Fibroblast of peridontal ligament (primary cell): ENCODE data around the gene CYP26C1.
A peak's percentile ranks its signal among the peaks of the same experiment; 100 is the strongest.

Experiments
- DNase-seq: peaks from one replicate; pipeline ENCODE4 v3.0.0-alpha.2; 2010; ENCODE audit errors: extremely low read depth

Gene CYP26C1

DNA sequence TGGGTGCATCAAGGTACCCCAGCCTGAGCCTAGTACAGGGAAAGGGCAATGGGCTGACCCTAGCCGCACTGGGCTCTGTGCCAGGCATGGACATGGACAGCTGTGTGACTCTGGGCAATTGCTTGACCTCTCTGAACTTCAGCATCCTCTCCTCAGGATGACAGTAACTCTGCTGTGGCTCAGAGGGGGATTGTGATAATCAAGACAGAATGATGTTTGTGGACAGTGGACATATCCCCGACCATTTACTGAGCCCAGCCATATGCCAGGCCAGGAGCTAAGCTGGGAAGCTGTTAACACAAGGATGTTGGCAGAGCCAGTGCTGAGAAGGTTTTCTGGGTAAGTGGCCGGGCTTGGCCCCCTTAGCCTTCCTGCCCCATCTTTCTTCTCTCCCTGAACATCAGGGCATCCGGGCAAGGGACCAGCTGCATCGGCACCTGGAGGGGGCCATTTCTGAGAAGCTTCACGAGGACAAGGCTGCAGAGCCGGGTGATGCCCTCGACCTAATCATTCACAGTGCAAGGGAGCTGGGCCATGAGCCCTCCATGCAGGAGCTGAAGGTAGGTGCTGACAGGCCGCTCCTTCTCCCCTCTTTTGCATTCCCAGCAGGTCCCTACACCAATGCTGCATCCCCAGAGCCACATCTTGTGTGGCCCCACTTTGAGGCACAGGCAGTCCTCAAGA lies 3.5 kb downstream of the CYP26C1 start:
- no peak for DNase-seq

DNA sequence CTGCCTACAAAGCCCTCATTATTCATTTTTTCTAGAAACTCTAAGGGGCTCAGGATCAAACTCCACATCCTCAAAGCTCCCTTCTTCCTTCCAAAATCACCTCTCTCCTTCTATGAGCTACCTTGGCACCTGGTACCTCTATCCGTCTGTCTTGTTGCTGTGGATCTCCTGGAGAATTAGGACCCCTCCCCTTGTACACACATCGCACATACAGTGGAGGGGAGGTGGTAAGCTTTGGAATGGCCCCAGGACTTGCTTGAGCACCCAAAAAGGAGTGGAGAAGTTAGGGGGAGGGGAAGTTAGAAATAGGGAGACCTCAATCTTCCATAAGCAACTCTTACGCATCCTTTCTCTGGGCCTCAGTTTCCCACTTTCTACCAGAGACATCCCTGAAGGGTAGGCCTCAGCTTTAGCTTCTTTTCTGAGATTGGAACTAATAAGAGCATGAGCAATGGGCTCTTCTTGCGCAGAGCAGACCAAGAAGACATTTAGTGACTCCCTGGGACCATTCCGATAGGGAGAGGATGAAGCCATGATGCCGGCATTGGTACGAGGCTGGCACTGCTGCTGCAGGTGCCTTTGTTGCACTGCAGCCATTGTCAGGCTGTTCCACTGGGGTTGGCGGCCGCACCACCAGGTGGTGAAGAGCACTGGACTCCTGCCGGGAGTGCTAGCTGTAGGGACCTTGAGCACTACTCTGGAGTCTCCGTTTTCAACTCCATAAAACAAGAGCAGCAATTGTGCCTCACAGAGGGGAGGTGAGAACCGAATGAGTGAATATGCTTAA lies 4.5 kb downstream of the CYP26C1 start:
- DNase-seq: no peak

DNA sequence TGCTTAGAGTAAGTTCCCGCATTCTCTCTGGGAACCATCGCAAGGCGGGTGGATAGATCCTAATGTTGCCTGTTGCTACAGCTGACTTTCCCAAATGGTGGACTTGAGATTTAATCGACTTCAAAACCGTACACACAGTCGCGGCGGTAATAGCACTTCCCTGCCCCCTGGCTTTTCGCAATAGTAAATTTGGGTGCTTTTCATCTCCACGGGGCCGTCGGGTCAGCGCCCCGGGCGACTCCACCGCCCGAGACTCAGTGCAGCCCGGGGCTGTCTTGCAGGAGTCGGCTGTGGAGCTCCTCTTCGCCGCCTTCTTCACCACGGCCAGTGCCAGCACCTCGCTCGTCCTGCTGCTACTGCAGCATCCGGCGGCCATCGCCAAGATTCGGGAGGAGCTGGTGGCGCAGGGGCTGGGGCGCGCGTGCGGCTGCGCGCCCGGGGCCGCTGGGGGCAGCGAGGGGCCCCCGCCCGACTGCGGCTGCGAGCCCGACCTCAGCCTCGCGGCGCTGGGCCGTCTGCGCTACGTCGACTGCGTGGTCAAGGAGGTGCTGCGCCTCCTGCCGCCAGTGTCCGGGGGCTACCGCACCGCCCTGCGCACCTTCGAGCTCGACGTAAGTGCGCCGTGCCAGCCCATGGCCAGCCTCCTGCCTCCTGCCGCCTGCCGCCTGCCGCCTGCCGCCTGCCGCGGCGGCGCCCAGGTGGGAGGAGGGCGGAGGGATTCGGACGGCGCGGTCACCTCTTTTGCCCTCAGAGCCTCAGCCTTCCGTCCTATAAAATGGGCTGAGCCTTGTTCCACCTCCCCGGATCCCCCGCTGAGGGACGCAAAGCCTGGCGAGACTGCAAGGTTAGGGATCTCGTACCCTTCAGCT lies 5.3 kb downstream of the CYP26C1 start:
- no peak for DNase-seq

GRCh38 chr10:93066544-93066913 lies 5.9 kb downstream of the CYP26C1 start:
- DNase-seq: no peak

DNA sequence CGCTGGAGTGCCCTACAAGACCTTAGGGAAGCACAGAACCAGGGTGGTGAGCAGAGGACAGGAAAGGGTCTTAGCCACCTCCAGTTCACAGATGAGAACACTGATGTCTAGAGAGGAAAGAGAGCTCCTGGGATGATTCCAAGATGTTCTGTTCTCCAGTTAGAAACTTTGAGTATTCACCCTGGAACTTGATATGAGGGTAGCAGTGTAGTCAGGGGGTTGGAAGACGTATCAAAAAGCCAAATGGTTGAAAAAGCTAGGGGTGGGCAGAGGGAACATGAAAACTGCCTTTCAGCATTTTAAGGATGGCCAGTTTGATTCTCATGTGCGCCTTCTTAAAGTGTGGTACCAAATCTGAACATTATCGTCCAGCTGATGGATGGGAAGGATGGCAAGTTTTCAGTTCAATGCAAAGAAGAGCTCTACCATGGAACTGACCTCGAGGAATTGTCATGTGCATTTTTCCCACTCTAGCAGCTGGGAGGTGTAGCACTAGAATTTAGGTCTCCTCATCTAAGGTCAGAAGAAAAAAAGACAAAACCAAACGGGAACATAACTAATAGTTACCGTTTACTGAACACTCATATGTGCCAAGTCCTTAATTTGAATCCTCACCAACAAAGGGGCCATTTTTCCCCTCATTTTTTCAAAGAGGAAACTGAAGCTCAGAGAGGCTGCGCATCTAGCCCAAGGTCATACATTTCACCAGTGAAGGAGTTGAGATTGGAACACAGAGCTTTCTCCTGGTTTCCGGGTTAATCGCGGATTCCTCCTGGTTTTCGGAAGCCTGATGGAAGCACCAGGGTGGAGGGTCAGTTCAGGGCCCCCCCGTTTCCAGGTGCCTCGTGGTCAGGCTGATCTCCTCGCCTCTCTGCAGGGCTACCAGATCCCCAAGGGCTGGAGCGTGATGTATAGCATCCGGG lies 7.1 kb downstream of the CYP26C1 start:
- no peak for DNase-seq

GRCh38 chr10:93068411-93069244 lies 8.0 kb downstream of the CYP26C1 start:
- peak; percentile 25 for DNase-seq

DNA sequence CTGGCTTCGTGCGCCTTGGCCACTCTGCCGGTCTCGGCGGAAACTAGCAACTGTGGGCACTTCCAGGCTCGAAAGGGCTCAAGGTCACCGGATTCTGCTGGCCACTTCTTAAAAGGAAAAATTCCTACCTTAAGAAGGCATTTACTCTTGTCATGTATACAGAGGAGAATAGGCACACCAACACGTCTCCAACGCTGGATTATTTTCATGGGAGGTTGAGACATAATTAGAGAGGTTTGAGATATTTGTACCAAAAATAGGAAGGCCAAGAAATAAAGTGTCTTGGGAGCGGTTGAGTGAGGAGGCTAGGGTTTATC lies 8.6 kb downstream of the CYP26C1 start:
- no peak for DNase-seq

DNA sequence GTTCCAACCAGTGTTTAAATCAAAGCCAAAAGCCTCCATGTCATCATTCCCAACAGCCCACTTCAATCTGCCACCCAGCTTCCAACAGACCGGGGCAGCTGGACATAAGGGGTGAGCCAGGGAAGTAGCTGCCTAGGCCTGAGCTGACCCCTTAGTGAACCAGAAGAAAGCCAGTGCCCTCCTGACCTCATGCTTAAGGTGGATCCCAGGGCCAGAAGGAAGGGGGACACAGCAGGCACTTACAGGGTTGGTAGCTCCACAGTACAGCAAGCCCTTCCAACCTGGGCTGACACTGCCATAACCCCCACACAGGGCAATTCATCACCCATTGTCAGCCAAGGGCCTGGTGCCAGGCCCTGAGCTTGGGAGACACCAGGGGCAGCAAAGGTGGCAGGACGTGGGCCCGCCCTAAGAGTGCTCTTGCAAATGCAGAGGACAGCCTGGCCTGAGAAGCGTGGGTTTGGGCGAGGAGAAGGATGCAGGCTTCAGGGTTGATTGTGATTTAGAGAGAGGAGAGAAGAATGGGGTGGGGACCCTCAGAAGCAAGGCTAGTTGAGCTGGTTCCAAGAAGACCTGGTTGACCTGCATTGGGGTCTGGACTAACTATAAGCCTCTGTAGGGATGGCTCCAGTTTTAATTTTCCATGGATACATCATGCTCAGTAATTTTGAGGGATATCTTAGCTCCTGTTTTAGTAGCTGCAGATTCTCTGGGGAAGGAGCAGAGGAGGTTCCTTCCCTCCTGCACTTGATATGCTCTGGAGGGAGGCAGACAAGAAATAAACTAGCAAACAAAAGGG lies 10.0 kb downstream of the CYP26C1 start:
- no peak for DNase-seq

GRCh38 chr10:93071177-93071472 lies 10.5 kb downstream of the CYP26C1 start:
- DNase-seq: no peak

DNA sequence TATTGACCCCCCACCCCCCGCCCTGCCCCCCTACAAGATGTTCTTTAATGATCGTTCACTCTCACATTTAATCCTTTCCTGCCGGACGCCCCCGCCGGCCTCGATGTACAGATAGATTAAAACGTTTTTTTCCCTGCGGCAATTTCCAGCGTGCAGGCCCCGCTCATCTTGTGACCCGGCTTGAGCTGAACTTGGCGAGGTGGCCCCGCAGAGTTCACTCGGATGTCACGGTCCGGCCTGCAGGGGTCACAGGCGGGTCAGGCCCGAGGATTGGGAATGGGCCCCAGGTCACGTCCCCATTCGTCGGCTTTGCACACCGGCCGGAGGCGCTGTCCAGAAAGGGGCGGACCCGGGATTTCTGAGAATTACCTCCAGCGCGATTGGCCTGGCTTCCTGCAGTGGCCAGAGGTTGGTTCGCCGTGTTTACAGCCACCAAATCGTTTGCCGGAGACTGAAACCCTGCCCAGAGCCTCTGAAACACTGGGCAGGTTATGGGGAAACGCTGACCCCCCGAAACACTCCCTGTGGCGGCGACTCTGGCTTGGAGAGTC lies 11.2 kb downstream of the CYP26C1 start:
- no peak for DNase-seq

DNA sequence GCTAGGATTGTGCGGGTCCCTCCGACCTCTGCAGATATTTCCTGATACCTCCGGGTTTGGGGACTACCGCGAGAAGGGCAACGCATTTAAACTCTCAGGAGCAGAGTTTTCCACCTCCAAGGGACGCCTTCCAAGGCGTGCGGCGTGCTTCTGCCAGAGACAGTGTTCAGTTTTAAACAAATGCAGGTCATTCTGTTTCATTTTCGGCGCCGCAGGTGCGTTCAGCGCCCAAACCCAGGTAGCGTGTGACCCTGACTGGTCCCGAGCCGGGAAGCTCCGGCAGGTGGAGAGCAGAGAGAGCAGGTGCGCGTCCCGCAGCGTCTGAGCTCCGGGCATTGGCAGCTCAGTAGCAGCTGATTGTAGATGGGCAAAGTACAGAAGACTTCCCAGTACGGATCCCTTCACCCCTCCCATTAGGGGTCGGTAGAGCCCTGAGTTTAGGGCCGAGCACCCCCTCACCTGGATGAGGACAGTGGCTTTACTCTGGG lies 11.7 kb downstream of the CYP26C1 start:
- no peak for DNase-seq

GRCh38 chr10:93072713-93073538 lies 12.3 kb downstream of the CYP26C1 start:
- no peak for DNase-seq

DNA sequence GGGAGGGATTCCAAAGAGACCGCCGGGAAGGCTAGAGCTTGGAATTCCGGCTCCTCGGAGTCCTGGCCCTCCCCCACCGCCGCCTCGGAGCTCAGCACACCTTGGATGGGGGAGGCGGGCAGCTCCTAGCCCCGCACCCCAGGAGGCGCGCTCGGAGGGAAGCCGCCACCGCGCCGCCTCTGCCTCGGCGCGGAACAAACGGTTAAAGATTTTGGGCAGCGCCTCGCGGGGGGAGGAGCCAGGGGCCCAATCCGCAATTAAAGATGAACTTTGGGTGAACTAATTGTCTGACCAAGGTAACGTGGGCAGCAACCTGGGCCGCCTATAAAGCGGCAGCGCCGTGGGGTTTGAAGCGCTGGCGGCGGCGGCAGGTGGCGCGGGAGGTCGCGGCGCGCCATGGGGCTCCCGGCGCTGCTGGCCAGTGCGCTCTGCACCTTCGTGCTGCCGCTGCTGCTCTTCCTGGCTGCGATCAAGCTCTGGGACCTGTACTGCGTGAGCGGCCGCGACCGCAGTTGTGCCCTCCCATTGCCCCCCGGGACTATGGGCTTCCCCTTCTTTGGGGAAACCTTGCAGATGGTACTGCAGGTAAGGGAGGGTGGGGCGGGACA lies 13.0 kb downstream of the CYP26C1 start, which contains the start of gene CYP26A1:
Gene CYP26A1 (plus strand): TSS at position 355 of the 608 bp plus-strand sequence. CDS start 42 bp downstream, at position 397.
- DNase-seq: no peak

DNA sequence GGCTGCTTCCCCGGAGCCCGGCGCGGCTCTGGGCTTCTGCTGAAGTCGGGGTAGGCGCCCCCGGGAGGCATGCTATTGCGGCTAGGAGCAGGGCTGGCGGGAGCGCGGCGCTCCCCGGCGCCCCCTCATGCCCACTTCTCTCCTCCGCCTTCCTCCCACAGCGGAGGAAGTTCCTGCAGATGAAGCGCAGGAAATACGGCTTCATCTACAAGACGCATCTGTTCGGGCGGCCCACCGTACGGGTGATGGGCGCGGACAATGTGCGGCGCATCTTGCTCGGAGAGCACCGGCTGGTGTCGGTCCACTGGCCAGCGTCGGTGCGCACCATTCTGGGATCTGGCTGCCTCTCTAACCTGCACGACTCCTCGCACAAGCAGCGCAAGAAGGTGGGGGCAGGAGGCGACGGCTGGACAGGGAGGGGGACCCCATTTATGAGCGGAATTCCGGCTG lies 13.6 kb downstream of the CYP26C1 start:
- DNase-seq: no peak

- no peak for DNase-seq
These were observed 14.2 kb downstream of the CYP26C1 start for GRCh38 chr10:93074597-93075368.

DNA sequence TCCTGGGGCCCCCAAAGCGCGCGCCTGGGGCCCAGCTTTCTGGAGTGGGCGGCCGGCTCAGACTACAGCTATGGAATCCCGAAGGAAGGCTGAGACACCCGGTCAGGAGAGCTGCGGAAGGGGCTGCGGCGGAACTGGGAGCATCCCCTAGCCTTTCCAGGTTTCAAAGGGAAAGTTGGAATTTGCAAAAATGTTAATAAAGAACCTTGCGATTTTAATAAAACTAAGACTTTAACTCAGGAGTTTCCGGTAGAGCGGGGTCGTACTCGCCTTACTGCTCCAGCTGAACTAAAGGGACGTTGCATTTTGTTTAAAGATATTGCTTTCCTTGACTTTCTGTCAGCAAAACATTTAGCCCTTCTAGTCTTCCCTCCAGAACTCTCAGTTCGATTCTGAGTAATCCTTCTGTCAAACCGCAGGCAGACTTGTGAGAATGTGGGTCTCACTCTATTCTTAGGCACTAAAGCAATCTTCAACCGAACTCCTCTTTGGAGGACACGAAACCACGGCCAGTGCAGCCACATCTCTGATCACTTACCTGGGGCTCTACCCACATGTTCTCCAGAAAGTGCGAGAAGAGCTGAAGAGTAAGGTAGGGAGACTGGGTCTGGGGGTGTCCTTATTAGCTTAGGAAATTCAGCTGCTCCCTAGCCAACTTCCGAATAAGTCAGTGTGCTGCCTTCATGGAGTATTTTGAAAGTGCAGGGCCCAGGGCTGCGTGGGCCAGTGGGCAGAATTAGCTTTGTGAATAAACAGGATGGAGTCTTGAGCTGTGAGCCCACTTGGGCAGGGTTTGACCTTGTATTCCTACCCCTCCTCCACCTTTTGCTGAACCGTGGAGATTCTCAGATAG lies 15.0 kb downstream of the CYP26C1 start:
- DNase-seq: no peak
